Muscle of leg (tissue), 11 donors: ENCODE data around the gene PTPN20. TPM values are rescaled to one million over a fixed set of nuclear protein-coding genes. Genes with fewer than 3 reads are reported as not detected.
"Not testable (repeated sequence)": the region's sequence is repeated elsewhere in the genome, so short reads cannot be mapped to it uniquely, and the experiment has no call there.

Experiments used
- DNase-seq: peaks from one replicate; pipeline ENCODE4 v3.0.0; 2013
- H3K27ac ChIP-seq: one replicate; pipeline ENCODE4 v1.5.1; 2013; ENCODE audit warnings: mild to moderate bottlenecking, low read length, control low read depth
- H3K27me3 ChIP-seq: one replicate; pipeline ENCODE4 v1.6.1; 2013; ENCODE audit warnings: low read length; ENCODE audit not compliant: control insufficient read depth, insufficient read depth
- H3K36me3 ChIP-seq: one replicate; pipeline ENCODE4 v1.6.1; 2013; ENCODE audit warnings: low read length; ENCODE audit not compliant: control insufficient read depth, insufficient read depth
- H3K4me1 ChIP-seq: one replicate; pipeline ENCODE4 v1.6.1; 2013; ENCODE audit warnings: low read length; ENCODE audit not compliant: control insufficient read depth, insufficient read depth
- H3K4me3 ChIP-seq: one replicate; pipeline ENCODE4 v1.5.1; 2013; ENCODE audit warnings: low read length, control low read depth
- H3K9me3 ChIP-seq: replicated peaks from 2 replicates; pipeline ENCODE4 v1.6.1; 2013; ENCODE audit warnings: low read depth, low read length; ENCODE audit not compliant: control insufficient read depth
- WGBS: methylation state at CpG from one replicate; pipeline ENCODE4 v1.1.5; 2013; ENCODE audit warnings: missing lambda C conversion rate; ENCODE audit not compliant: insufficient coverage; 5-methylcytosine and 5-hydroxymethylcytosine counted together
- polyA plus RNA-seq, 8 donors: library from polyadenylated mRNA; unstranded; fragments of 120-200 nt; gene quantifications; one replicate each; pipeline versions ENCODE4 v1.2.1 to v1.2.3, GENCODE V29; 2013; ENCODE audit warnings: inconsistent platforms in 1 of 8, low replicate concordance in 1 of 8; ENCODE audit not compliant: insufficient read length in 8 of 8, insufficient read depth in 1 of 8
- total RNA-seq: library from RNA; stranded (reverse); fragments of 120-200 nt; gene quantifications from one replicate; pipeline ENCODE4 v1.2.4, GENCODE V29; 2013

Gene PTPN20
- total and polyA plus RNA-seq, 9 donors: 0.49 to 1.8 (median 0.64) TPM

DNA sequence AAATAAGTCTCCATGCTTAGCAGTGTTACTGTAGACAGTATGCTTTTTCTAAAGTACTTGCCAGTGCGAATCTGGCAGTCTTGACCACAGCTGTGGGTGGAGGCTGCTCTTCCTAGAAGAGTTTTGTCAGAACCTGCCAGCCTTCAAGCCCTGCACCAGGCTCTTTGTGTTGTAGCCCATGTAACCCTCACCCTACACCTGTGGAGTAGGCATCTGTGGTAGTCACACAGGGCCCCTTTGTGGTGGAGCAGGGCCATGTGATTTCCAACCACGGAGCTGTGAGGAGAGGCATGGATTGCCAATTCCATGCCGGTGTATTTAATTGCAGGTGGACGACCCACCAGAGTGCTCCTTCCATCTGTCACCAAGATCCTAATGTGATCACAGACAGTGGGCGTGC, 7.4 kb upstream of the PTPN20 start:
- H3K27me3 ChIP-seq: not testable (repeated sequence)

DNA sequence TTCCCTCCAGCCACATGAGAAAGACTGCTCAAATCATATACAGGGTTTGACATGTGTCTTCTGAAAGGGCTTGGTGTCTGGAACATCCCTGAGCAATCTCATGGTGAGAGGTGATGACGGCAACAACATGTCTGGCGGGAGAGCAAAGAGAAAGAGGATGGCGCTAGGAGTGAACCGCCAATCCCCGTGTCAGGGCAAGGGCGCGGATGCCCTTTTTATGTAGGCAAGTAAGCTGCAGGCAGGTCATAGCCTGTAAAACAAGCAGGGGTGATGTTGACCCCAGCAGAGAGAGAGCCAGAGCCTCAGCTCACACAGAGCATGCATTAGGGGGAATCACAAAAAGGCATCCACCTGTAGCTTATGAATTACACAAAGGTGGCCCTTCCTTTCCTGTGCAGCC, 4.9 kb upstream of the PTPN20 start:
- not testable (repeated sequence) for H3K9me3 ChIP-seq, H3K27ac ChIP-seq, DNase-seq

More for the DNA sequence above, 7.4 kb upstream of the PTPN20 start:
- not testable (repeated sequence) for H3K9me3 ChIP-seq, H3K4me1 ChIP-seq, H3K27ac ChIP-seq, H3K36me3 ChIP-seq, DNase-seq, H3K4me3 ChIP-seq
- WGBS: no CpG with 5 or more reads among the region's 5 CpGs

DNA sequence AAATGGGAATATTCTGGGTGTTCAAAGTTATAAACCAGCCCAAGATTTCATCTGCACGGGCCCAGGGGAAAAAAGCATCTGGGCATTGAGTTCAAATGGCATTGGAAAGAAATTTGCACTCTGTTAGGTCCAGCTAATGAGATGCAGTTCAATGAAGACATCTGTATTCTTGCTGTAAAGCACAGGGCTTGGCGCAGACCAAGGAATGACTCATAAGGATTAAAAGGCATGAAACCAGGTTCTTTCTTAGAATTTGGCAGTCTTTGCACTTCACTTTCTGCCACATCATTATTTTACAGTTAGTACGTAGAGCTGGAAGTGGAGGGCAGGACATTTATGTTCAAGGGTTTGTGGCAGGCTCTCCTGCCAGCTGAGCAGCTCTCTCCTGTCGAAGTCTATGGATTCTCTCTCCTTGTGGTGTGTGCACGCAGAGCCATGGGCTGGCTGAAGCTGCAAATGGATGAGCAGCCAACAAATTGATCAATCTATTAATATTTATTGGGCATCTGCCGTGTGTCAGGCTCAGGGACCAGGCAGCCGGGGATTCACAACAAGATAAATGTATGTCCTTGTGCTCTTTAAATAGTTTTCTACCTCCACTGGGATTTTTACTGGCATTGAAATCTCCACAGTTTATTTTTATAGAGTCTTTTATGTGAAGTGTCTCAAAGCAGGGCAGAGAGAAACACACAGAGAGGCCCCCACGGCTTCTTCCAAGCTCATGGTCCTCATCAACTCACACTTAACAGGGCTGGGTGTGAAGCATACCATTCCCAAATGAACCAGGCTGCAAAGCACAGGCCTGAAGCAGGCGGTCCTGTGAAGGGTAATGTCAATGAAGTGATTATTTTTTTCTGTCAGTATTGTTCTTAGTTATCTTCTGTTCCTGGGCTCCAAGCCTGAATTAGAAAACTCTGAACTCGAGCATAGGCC, 3.8 kb upstream of the PTPN20 start:
- not testable (repeated sequence) for H3K9me3 ChIP-seq, H3K27me3 ChIP-seq, DNase-seq, H3K4me1 ChIP-seq, H3K36me3 ChIP-seq, H3K4me3 ChIP-seq, H3K27ac ChIP-seq
- WGBS: no CpG with 5 or more reads among the region's 10 CpGs

More for the DNA sequence above, 4.9 kb upstream of the PTPN20 start:
- not testable (repeated sequence) for H3K4me3 ChIP-seq, H3K27me3 ChIP-seq, H3K4me1 ChIP-seq, H3K36me3 ChIP-seq
- no CpG with 5 or more reads among the region's 7 CpGs for WGBS

DNA sequence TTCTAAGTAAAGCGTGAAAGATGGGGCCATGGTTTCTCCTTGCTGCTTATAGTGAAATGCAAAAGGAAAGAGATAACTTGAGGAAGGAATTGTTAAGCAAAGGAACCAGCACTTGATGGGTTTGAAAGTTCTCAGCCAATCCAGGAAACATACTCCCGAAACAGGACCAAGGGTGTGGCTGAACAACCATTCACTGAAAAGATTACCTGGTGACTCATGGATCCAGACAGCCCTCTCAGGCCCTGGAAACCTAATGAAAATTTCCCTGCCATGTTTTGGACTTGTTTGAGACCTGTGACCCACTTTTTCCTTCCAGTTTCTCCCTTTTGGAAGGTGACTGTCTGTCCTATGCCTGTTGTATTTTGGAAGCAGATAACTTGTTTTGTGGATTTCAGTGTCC, 11.3 kb downstream of the PTPN20 start:
- not testable (repeated sequence) for DNase-seq, H3K27me3 ChIP-seq

DNA sequence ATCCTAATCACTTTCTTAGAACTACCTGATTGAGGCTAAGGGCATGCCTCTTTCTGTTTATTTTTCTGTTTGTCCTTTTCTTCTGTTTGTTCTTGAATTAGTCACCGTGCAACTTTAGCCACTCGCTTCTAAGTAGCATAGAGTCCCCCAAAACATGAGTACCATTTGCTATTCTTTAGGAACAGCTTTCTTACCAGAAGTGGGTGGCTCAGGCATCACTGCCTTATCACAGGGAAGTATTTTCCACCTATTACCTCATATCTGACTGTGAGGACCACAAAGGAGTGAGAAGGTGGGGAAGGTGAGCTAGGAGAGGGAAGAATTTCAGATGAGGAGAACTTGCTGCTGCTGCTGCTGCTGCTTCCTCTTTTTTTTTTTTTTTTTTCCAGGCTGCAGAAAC, 13.9 kb downstream of the PTPN20 start:
- not testable (repeated sequence) for H3K4me3 ChIP-seq, H3K9me3 ChIP-seq, H3K27me3 ChIP-seq, H3K36me3 ChIP-seq, DNase-seq, H3K4me1 ChIP-seq, H3K27ac ChIP-seq
- no CpG with 5 or more reads among the region's 2 CpGs for WGBS

More for the DNA sequence above, 11.3 kb downstream of the PTPN20 start:
- not testable (repeated sequence) for H3K4me3 ChIP-seq, H3K9me3 ChIP-seq, H3K27ac ChIP-seq, H3K36me3 ChIP-seq, H3K4me1 ChIP-seq
- WGBS: no CpG with 5 or more reads among the region's 2 CpGs

DNA sequence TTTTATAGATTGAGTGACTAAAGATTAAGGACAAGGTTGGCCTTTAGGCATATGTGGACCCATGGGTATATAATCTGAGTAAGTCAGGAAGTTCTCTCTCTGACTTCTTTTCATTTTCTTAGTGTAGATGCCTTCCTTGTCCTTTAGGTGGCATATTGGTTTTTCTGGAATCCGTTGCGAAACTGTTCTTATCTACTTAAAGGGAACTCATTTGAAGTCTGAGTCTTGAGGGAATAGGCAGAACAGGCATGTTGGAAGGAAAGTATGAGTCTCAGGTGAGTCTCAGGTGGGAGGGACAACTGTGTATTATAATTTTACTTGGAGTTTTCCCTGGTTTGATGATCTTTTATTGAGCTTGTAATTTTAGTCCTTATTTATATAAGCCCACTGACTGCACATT, 14.6 kb downstream of the PTPN20 start:
- not testable (repeated sequence) for H3K4me1 ChIP-seq, H3K27me3 ChIP-seq, DNase-seq, H3K27ac ChIP-seq, H3K36me3 ChIP-seq, H3K4me3 ChIP-seq, H3K9me3 ChIP-seq
- no CpG with 5 or more reads among the region's 2 CpGs for WGBS

DNA sequence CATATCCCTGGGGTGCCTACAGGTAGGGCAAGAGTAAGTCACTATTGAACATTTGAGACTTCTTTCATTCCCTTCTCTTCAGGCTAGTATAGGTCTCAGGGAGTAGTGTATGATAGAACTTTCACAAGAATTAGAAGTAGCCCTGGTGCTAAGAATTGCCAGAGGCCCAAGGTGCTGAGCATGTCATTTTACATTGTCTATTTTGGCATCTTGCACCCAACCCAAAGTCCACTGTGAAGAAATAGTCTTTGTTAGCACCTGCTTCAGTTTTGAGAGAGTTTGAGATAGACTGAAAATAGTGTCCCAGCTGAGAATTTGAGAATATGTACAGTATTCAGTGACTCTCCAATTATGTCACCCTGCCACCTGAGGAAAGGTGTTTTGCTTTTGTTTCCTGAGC, 17.6 kb downstream of the PTPN20 start:
- not testable (repeated sequence) for H3K27me3 ChIP-seq, H3K4me3 ChIP-seq, DNase-seq, H3K27ac ChIP-seq, H3K4me1 ChIP-seq, H3K36me3 ChIP-seq, H3K9me3 ChIP-seq

DNA sequence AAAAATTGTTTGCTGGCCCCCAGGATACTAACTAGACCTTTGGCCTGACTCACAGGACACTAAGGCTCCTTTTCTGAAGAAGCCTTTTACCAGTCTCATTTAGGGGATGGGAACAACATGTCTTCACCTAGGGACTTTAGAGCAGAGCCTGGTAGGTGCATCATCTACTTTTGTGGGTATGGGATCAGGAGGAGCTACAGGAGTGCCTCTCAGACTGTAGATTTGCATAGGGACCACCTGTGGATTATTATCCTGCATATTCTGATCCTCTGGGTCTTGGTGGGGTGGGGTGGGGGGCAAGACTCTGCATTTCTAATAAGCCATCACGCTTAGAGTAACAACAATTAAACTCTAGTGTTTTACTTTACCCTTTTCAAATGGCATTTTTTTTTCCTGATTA, 21.2 kb downstream of the PTPN20 start:
- no CpG with 5 or more reads among the region's 1 CpG for WGBS

DNA sequence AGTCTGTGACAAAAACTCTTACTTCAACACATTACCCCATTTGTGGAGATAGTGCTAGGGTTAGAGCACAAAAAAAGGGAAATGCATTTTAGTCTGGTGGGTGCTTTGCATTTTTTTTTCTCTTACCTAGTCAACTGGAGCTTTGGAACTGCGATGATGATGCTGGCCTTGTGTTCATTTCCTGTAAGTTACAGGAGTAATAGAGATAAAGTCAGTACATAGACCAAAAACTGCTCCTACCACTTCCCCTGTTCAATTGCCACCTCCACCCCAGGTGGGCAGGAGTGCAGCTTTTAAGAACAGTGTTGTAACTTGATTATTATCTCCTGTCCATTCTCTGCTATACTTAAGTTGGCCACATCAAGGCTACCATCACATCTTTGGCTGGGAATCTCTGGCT, 29.9 kb downstream of the PTPN20 start:
- not testable (repeated sequence) for H3K4me1 ChIP-seq, H3K4me3 ChIP-seq, H3K27ac ChIP-seq, DNase-seq, H3K36me3 ChIP-seq, H3K27me3 ChIP-seq, H3K9me3 ChIP-seq
- WGBS: no CpG with 5 or more reads among the region's 1 CpG

More for the DNA sequence above, 21.2 kb downstream of the PTPN20 start:
- H3K27me3 ChIP-seq, H3K27ac ChIP-seq, H3K36me3 ChIP-seq, H3K4me1 ChIP-seq, H3K4me3 ChIP-seq, H3K9me3 ChIP-seq, DNase-seq: not testable (repeated sequence)

DNA sequence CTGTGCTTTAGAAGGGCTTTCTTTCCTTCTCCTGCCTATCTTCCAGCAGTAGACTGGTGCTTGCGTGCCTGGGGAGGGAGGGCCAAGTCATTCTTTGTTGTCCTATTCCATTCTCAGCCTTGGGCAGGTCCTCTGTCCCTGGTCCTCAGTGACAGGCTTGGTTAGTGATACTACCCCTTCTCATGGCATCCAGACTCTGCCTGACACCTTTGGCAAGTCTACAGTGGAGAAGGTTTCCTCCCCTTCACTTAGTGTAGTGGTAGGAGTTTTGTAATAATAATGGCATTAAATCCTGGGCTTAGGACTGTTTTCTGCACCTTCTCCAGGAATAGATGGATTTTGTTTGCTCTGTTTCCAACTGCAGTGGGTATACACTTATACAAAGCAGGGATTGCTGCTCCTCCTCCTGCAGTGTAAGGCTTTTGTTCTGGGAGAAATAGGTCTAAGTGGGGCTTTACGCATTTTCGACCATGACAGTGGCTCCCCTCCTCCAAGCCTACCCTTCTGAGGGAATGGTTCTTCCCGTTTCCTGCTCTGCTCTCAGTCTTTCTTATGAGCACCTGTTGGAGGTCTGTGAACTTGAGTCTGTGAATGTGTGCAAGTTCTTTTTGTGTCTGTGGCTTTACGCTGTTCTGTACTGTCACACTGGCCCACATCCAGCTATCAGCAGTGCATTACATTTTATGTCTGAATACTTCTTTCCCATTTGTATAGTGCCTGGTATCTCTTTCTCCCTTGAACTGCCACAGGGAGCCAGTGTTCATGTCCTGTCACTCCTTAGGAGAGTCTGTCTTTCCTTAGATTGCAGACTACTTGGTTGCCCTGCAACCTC, 37.7 kb downstream of the PTPN20 start:
- H3K27ac ChIP-seq, H3K36me3 ChIP-seq, H3K4me3 ChIP-seq, H3K27me3 ChIP-seq, H3K4me1 ChIP-seq, H3K9me3 ChIP-seq: not testable (repeated sequence)
- peak; percentile 4 for DNase-seq
- WGBS: no CpG with 5 or more reads among the region's 5 CpGs
